Gastroesophageal sphincter (tissue), 3 donors: ENCODE data around the gene ATP1A2.

ENCODE experiments used
- EP300 ChIP-seq: sonication (generic); formaldehyde crosslinking; IDR thresholded peaks from one replicate; pipeline ENCODE4 v1.6.1; 2017; ENCODE audit warnings: antibody characterized with exemption, mild to moderate bottlenecking
- POLR2A ChIP-seq, 2 donors: fragments of 450-650 bp; IDR thresholded peaks; one replicate each; pipeline ENCODE4 v1.6.1; 2017; ENCODE audit warnings: antibody characterized with exemption in 2 of 2, mild to moderate bottlenecking in 2 of 2, moderate library complexity in 1 of 2
- TF ChIP-seq, protein P1 (sequence below), 4 experiments: fragments of 200-600 bp in 2 of 4; fragments of 450-650 bp in 2 of 4; sonication (generic) in 1 of 4; IDR thresholded peaks; one replicate each; pipeline ENCODE4 v1.5.1; 2017 to 2019; ENCODE audit warnings: antibody characterized with exemption in 4 of 4, mild to moderate bottlenecking in 2 of 4, moderate library complexity in 2 of 4

DNA sequence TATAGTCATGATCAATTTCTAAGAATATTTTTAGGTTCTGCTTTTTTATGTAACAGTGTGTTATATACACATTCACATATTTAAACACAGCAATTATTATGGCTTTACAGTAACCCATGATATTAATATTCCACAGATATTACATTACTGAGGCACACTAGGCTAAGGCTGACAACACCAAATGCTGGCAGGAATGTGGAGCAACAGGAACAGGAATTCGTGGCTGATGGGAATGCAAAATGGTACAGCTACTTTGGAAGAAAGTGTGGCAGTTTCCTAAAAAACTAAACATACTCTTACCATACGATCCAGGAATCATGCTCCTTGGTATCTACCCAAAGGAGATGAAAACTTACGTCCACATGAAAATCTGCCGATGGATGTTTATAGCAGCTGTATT, 36.1 kb upstream of the ATP1A2 start:
- TF ChIP-seq, protein P1, sequence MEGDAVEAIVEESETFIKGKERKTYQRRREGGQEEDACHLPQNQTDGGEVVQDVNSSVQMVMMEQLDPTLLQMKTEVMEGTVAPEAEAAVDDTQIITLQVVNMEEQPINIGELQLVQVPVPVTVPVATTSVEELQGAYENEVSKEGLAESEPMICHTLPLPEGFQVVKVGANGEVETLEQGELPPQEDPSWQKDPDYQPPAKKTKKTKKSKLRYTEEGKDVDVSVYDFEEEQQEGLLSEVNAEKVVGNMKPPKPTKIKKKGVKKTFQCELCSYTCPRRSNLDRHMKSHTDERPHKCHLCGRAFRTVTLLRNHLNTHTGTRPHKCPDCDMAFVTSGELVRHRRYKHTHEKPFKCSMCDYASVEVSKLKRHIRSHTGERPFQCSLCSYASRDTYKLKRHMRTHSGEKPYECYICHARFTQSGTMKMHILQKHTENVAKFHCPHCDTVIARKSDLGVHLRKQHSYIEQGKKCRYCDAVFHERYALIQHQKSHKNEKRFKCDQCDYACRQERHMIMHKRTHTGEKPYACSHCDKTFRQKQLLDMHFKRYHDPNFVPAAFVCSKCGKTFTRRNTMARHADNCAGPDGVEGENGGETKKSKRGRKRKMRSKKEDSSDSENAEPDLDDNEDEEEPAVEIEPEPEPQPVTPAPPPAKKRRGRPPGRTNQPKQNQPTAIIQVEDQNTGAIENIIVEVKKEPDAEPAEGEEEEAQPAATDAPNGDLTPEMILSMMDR (IDR thresholded peaks at IDR 0.05): no peak
- no peak for TF ChIP-seq POLR2A (IDR thresholded peaks at IDR 0.05)
- no peak for TF ChIP-seq EP300
